ENCODE measurements around the gene VTA1. TPM values are rescaled to one million over a fixed set of nuclear protein-coding genes. Genes with fewer than 3 reads are reported as not detected.

VTA1 gene
- polyA plus RNA-seq, 1 donor (not counting 4 experiments of a cell fraction or from before 2014, with no cell fraction given), result 97.4 TPM

DNA sequence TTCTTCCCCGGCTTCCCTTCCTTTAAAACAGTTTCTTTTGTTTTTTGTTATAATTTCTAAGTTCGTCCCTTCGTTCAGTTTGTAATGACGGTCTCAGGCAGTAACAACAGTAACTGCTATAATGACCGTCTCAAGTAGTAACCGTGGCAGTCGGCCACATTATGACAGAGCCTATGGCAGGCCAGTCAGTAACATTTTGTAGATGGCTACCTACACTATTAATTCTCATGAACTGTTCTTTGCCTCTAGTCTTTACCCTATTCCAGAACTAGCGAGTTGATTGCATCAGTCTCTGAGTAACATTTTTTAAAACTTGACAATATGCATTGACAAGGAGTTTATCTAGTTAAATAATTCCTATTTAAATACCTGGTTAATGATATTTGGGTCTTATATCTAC, 111.7 kb downstream of the VTA1 start:
- Histone ChIP-seq H3K9ac (ENCODE audit: control insufficient read depth, extremely low read depth, insufficient read depth, low read length) (no peak overlapping the region), H2AFZ (ENCODE audit: control insufficient read depth, low read length) (no peak overlapping the region), H3K9me1 (ENCODE audit: control insufficient read depth, extremely low read depth, insufficient read depth, low read length) (no peaks in the 10 kb centered on the region), H3K36me3 (ENCODE audit: control insufficient read depth in 2 of 2, extremely low read depth in 1 of 2, insufficient read depth in 2 of 2, low read length in 2 of 2) (no peaks in the 10 kb centered on the region), H3K9me3 (ENCODE audit: control insufficient read depth, low read depth, low read length) (no peaks in the 10 kb centered on the region), H3K4me1 (ENCODE audit: control insufficient read depth, extremely low read depth, insufficient read depth, low read length) (no peaks in the 10 kb centered on the region), H3K4me2 (ENCODE audit: control insufficient read depth, extremely low read depth, insufficient read depth, low read depth, low read length) (no peak overlapping the region), H4K20me1 (ENCODE audit: control insufficient read depth, extremely low read depth, insufficient read depth, low read length) (no peaks in the 10 kb centered on the region), H3K27ac (ENCODE audit: control insufficient read depth, insufficient read depth, low read length) (no peak overlapping the region), H3K4me3 (ENCODE audit: control insufficient read depth in 2 of 3, extremely low read depth in 1 of 3, insufficient read depth in 2 of 3, low read depth in 1 of 3, low read length in 3 of 3) (no peak overlapping the region), H3K27me3 (ENCODE audit: control insufficient read depth, extremely low read depth, insufficient read depth, low read length) (no peaks in the 10 kb centered on the region), H3K79me2 (ENCODE audit: control insufficient read depth, insufficient read depth, low read length) (no peaks in the 10 kb centered on the region)
- dilution Hi-C loops (cut with MboI; ENCODE audit: extremely low pct_ligation_motif_present, low sequenced_read_pairs), result no loop called here
- TF ChIP-seq, protein P1, sequence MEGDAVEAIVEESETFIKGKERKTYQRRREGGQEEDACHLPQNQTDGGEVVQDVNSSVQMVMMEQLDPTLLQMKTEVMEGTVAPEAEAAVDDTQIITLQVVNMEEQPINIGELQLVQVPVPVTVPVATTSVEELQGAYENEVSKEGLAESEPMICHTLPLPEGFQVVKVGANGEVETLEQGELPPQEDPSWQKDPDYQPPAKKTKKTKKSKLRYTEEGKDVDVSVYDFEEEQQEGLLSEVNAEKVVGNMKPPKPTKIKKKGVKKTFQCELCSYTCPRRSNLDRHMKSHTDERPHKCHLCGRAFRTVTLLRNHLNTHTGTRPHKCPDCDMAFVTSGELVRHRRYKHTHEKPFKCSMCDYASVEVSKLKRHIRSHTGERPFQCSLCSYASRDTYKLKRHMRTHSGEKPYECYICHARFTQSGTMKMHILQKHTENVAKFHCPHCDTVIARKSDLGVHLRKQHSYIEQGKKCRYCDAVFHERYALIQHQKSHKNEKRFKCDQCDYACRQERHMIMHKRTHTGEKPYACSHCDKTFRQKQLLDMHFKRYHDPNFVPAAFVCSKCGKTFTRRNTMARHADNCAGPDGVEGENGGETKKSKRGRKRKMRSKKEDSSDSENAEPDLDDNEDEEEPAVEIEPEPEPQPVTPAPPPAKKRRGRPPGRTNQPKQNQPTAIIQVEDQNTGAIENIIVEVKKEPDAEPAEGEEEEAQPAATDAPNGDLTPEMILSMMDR (optimal IDR thresholded peaks at IDR 0.05 in 1 of 3, IDR thresholded peaks at IDR 0.05 in 1 of 3, conservative IDR thresholded peaks at IDR 0.05 in 1 of 3; ENCODE audit: extremely low read depth in 1 of 3, insufficient read depth in 2 of 3, low read length in 3 of 3), result no peak
- no peak for TF ChIP-seq EZH2 (IDR thresholded peaks at IDR 0.05; ENCODE audit: low read length)
- FAIRE-seq (no peak), DNase-seq (ENCODE audit: low read depth, low spot score) (no peak)

DNA sequence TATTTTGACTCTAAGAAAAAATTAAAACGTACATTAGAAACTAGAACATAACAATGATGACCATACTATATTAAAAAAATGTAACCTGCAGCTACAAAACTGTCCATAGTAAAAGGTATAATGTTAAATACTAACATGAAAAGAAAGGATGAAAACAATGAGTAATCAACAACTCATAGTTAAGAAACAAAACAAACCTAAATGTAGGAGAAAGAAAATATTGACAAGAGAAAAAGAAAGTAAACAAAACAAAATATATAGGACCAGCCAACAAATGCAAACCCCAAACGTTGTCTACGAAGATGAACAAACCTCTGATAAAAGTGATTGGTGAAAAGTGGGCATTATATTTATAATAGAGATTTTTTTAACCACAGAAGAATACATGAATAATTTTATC, 113.7 kb downstream of the VTA1 start:
- H3K79me2 ChIP-seq (ENCODE audit: control insufficient read depth, insufficient read depth, low read length), result no peaks in the 10 kb centered on the region
- no peak overlapping the region for H3K9ac ChIP-seq (ENCODE audit: control insufficient read depth, extremely low read depth, insufficient read depth, low read length)
- H3K4me3 ChIP-seq (ENCODE audit: control insufficient read depth in 2 of 3, extremely low read depth in 1 of 3, insufficient read depth in 2 of 3, low read depth in 1 of 3, low read length in 3 of 3), result no peak overlapping the region
- H3K4me1 ChIP-seq (ENCODE audit: control insufficient read depth, extremely low read depth, insufficient read depth, low read length), result no peaks in the 10 kb centered on the region
- H4K20me1 ChIP-seq (ENCODE audit: control insufficient read depth, extremely low read depth, insufficient read depth, low read length), result no peaks in the 10 kb centered on the region
- H3K9me1 ChIP-seq (ENCODE audit: control insufficient read depth, extremely low read depth, insufficient read depth, low read length), result no peaks in the 10 kb centered on the region
- no peak overlapping the region for H3K27ac ChIP-seq (ENCODE audit: control insufficient read depth, insufficient read depth, low read length)
- H3K36me3 ChIP-seq (ENCODE audit: control insufficient read depth in 2 of 2, extremely low read depth in 1 of 2, insufficient read depth in 2 of 2, low read length in 2 of 2), result no peaks in the 10 kb centered on the region
- FAIRE-seq (no peak), DNase-seq (ENCODE audit: low read depth, low spot score) (no peak)
- no peaks in the 10 kb centered on the region for H3K27me3 ChIP-seq (ENCODE audit: control insufficient read depth, extremely low read depth, insufficient read depth, low read length)
- dilution Hi-C loops (cut with MboI; ENCODE audit: extremely low pct_ligation_motif_present, low sequenced_read_pairs), result no loop called here
- no peaks in the 10 kb centered on the region for H3K9me3 ChIP-seq (ENCODE audit: control insufficient read depth, low read depth, low read length)
- no peak overlapping the region for H3K4me2 ChIP-seq (ENCODE audit: control insufficient read depth, extremely low read depth, insufficient read depth, low read depth, low read length)
- TF ChIP-seq, protein P1 (optimal IDR thresholded peaks at IDR 0.05 in 1 of 3, IDR thresholded peaks at IDR 0.05 in 1 of 3, conservative IDR thresholded peaks at IDR 0.05 in 1 of 3; ENCODE audit: extremely low read depth in 1 of 3, insufficient read depth in 2 of 3, low read length in 3 of 3), result no peak
- TF ChIP-seq EZH2 (IDR thresholded peaks at IDR 0.05; ENCODE audit: low read length), result no peak
- no peak overlapping the region for H2AFZ ChIP-seq (ENCODE audit: control insufficient read depth, low read length)
